HepG2 (cell line): ENCODE results near the gene SHC1. TPM values are rescaled to one million over a fixed set of nuclear protein-coding genes. Genes with fewer than 3 reads are reported as not detected.

Experiments used
- ATAC-seq: fragments of 200-7000 bp; cut with Tn5 transposase; 3 replicates; pipeline ENCODE4 v1.9.1; 2020; ENCODE audit warnings: mild to moderate bottlenecking, moderate library complexity
- BruUV-seq: library from RNA; stranded (reverse); fragments of 400-500 nt; replicated peaks from 2 replicates; lab custom pipeline; 2021; lab: Mats Ljungman, UMichigan
- CTCF ChIA-PET: fragments of 300-600 bp; formaldehyde crosslinking; extraction: SDS; loops from one replicate; lab custom pipeline; 2021; ENCODE audit warnings: low total read pairs, inconsistent platforms, low intra/inter-chr PET ratio; lab: Yijun Ruan, JAX
- POLR2A ChIA-PET: fragments of 350-600 bp; sonication (Branson Sonifier 250); formaldehyde crosslinking; loops from one replicate; lab custom pipeline; 2020; ENCODE audit warnings: antibody characterized with exemption, inconsistent platforms; lab: Yijun Ruan, JAX
- DNase-seq: peaks from one replicate; pipeline ENCODE4 v3.0.0-alpha.2; 2015; ENCODE audit warnings: low spot score
- FAIRE-seq: peaks from 3 replicates; lab custom pipeline; 2011; peaks lifted over from hg19 to GRCh38; lab: Jason Lieb, UNC
- H2AFZ ChIP-seq: one replicate; pipeline ENCODE4 v1.6.1; 2011; ENCODE audit warnings: low read length, inconsistent platforms
- H3K27ac ChIP-seq: fragments of 300-600 bp; 3 replicates; pipeline ENCODE4 v1.8.0; 2011; ENCODE audit warnings: mixed run types, mild to moderate bottlenecking, mixed read lengths, low read length, inconsistent platforms; ENCODE audit not compliant: insufficient read depth; ENCODE audit errors: extremely low read length
- H3K27me3 ChIP-seq, 2 experiments: fragments of 200-600 bp in 1 of 2; 2 replicates in 1 of 2; 3 replicates in 1 of 2; pipeline versions ENCODE4 v1.6.0 to v1.8.0; 2011; ENCODE audit warnings: low read length in 2 of 2, mild to moderate bottlenecking in 2 of 2, moderate library complexity in 2 of 2, inconsistent platforms in 1 of 2; ENCODE audit not compliant: insufficient read depth in 2 of 2, control insufficient read depth in 1 of 2
- H3K36me3 ChIP-seq, 2 experiments: fragments of 200-600 bp in 1 of 2; replicated peaks in 1 of 2; 2 replicates in 1 of 2; 3 replicates in 1 of 2; pipeline versions ENCODE4 v1.5.1 to v1.8.0; 2011; ENCODE audit warnings: low read length in 2 of 2, inconsistent platforms in 1 of 2; ENCODE audit not compliant: insufficient read depth in 2 of 2, control insufficient read depth in 1 of 2
- H3K4me1 ChIP-seq: 2 replicates; pipeline ENCODE4 v1.5.1; 2012; ENCODE audit warnings: low read length, inconsistent platforms; ENCODE audit not compliant: insufficient read depth
- H3K4me2 ChIP-seq: 2 replicates; pipeline ENCODE4 v1.6.0; 2011; ENCODE audit warnings: low read depth, low read length, inconsistent platforms
- H3K4me3 ChIP-seq, 3 experiments: fragments of 200-600 bp in 1 of 3; sonication (generic), shearing (Covaris generic) in 1 of 3; replicated peaks in 1 of 3; 2 replicates each; pipeline ENCODE4 v1.5.1; 2011 to 2016; ENCODE audit warnings: low read length in 3 of 3, inconsistent platforms in 2 of 3, low read depth in 2 of 3, mild to moderate bottlenecking in 2 of 3, control low read depth in 1 of 3, mixed read lengths in 1 of 3; ENCODE audit not compliant: insufficient read depth in 1 of 3
- H3K79me2 ChIP-seq: one replicate; pipeline ENCODE4 v1.6.1; 2011; ENCODE audit warnings: low read length, inconsistent platforms; ENCODE audit not compliant: insufficient read depth
- H3K9ac ChIP-seq: 2 replicates; pipeline ENCODE4 v1.6.0; 2011; ENCODE audit warnings: mild to moderate bottlenecking, low read depth, low read length, inconsistent platforms; ENCODE audit not compliant: insufficient read depth
- H3K9me3 ChIP-seq: 2 replicates; pipeline ENCODE4 v1.5.1; 2012; ENCODE audit warnings: mild to moderate bottlenecking, low read length
- H4K20me1 ChIP-seq: 2 replicates; pipeline ENCODE4 v1.6.0; 2011; ENCODE audit warnings: inconsistent platforms, mild to moderate bottlenecking, low read length, moderate library complexity; ENCODE audit not compliant: insufficient read depth
- AGO2 ChIP-seq: fragments of 200-400 bp; formaldehyde crosslinking; optimal IDR thresholded peaks from 2 replicates; pipeline ENCODE3; 2017; ENCODE audit warnings: mild to moderate bottlenecking, low read depth, low read length, moderate library complexity
- ATF5 ChIP-seq: sonication (generic); formaldehyde crosslinking; IDR thresholded peaks from 2 replicates; pipeline ENCODE4 v1.4.0; 2020; ENCODE audit warnings: mild to moderate bottlenecking, low read depth, missing genetic modification reagents
- ATRX ChIP-seq: sonication (generic); formaldehyde crosslinking; IDR thresholded peaks from 2 replicates; pipeline ENCODE4 v1.4.0; 2020; ENCODE audit warnings: missing genetic modification reagents, borderline replicate concordance
- CEBPZ ChIP-seq: IDR thresholded peaks from 2 replicates; pipeline ENCODE4 v1.6.1; 2012; ENCODE audit warnings: low read length, improper control_type of control experiment
- GATAD1 ChIP-seq: IDR thresholded peaks from 2 replicates; pipeline ENCODE4 v1.6.1; 2016; ENCODE audit warnings: missing genetic modification reagents, missing compliant biosample characterization
- KDM4B ChIP-seq: sonication (generic); formaldehyde crosslinking; IDR thresholded peaks from 2 replicates; pipeline ENCODE4 v1.4.0; 2020; ENCODE audit warnings: missing genetic modification reagents
- PCBP2 ChIP-seq: fragments of 200-400 bp; formaldehyde crosslinking; optimal IDR thresholded peaks from 2 replicates; pipeline ENCODE3; 2018; ENCODE audit warnings: low read length, low read depth; ENCODE audit not compliant: poor library complexity, severe bottlenecking
- POLR2A ChIP-seq, 2 experiments: IDR thresholded peaks; 2 replicates each; pipeline ENCODE4 v1.6.1; 2011; ENCODE audit warnings: low read depth in 2 of 2, low read length in 2 of 2, mild to moderate bottlenecking in 1 of 2, moderate library complexity in 1 of 2; ENCODE audit not compliant: insufficient read depth in 1 of 2
- PRDM4 ChIP-seq: sonication (generic); formaldehyde crosslinking; IDR thresholded peaks from 2 replicates; pipeline ENCODE4 v1.9.0; 2021; ENCODE audit warnings: missing genetic modification reagents, borderline replicate concordance
- TSC22D2 ChIP-seq: sonication (generic); formaldehyde crosslinking; IDR thresholded peaks from 2 replicates; pipeline ENCODE4 v1.5.1; 2020; ENCODE audit warnings: missing genetic modification reagents, mild to moderate bottlenecking, borderline replicate concordance
- ZNF563 ChIP-seq: sonication (generic); formaldehyde crosslinking; IDR thresholded peaks from 2 replicates; pipeline ENCODE4 v1.8.0; 2022; ENCODE audit warnings: mild to moderate bottlenecking, moderate library complexity, missing genetic modification reagents
- WGBS: methylation state at CpG from one replicate; pipeline ENCODE4 v1.1.6; 2017; ENCODE audit warnings: low lambda C conversion rate; 5-methylcytosine and 5-hydroxymethylcytosine counted together
- in situ Hi-C: cut with HindIII; loops from 2 replicates; pipeline ENCODE4 v1.10.0; 2017; ENCODE audit warnings: low pct_unique_long_range_greater_than_20kb; ENCODE audit not compliant: extremely low pct_ligation_motif_present
- intact Hi-C: fragments of 100-400 bp; cut with micrococcal nuclease; formaldehyde crosslinking; loops from one replicate; pipeline ENCODE4 v1.10.0; 2022; ENCODE audit not compliant: unreplicated experiment
- polyA plus RNA-seq, 8 experiments: library from polyadenylated mRNA; depleted of rRNA in 3 of 8; stranded (reverse) in 7 of 8; unstranded in 1 of 8; fragments of >200 nt; fragmentation: Illumina TruSeq in 4 of 8; extraction: Trizol in 4 of 8; gene quantifications; 2 replicates each; pipeline versions ENCODE4 v1.2.1 to v1.2.3, GENCODE V29; 2011 to 2016; ENCODE audit warnings: low read depth in 4 of 8, missing spikeins in 1 of 8, mixed read lengths in 1 of 8; ENCODE audit not compliant: insufficient read depth in 1 of 8
- total RNA-seq, 5 experiments: library from RNA; depleted of rRNA; stranded (reverse); fragments of >200 nt; fragmentation: Illumina TruSeq; extraction: Trizol; gene quantifications; 2 replicates each; pipeline ENCODE4 v1.2.3, GENCODE V29; 2016; ENCODE audit warnings: low read depth in 1 of 5

Gene SHC1
- total and polyA plus RNA-seq, 2 of the 13 experiments (the other 11 are each of a cell fraction or from before 2014, with no cell fraction given) = 52.0 to 137 TPM

GRCh38 chr1:154993572-154994268 lies 23.2 kb upstream of the SHC1 start, which contains the start of gene LENEP:
Gene LENEP, plus strand, starts transcription at chr1:154993586. Its CDS starts 22 bp downstream, at chr1:154993608.
- Histone ChIP-seq H4K20me1 (no peaks in the 10 kb centered on the region), H3K36me3 (peaks cover 4 to 8% of the 10 kb centered on the region in 2 experiments; a peak in 2 of 5 replicates), H3K79me2 (no peaks in the 10 kb centered on the region), H3K9me3 (no peaks in the 10 kb centered on the region), H3K4me1 (peaks cover 14% of the 10 kb centered on the region), H3K9ac (no peak within 1 kb of the TSS), H3K4me2 (no peak within 1 kb of the TSS), H3K27ac (no peak within 1 kb of the TSS), H3K4me3 (no peak within 1 kb of the TSS), H3K27me3 (no peaks in the 10 kb centered on the region), H2AFZ (no peak within 1 kb of the TSS)
- ATAC-seq (no peak), DNase-seq (no peak), FAIRE-seq (no peak)
- CTCF ChIA-PET = interaction anchor here (1.2 kb wide), 1 partner anchor 24 kb away, joined by 10 read pairs; no protein-coding TSS in a partner anchor
- BruUV-seq = no TSS peak
- intact Hi-C loops (no loop called here), in situ Hi-C loops (no loop called here)
- POLR2A ChIA-PET = interaction anchor here (1.0 to 4.2 kb wide), 8 partner anchors 8 to 91 kb away, joined by 3 to 34 read pairs (median 4); partner anchors contain the start of genes FLAD1, PBXIP1, PYGO2 and SHC1
- TF ChIP-seq TSC22D2 (CRISPR knock-in tag) = no peak
- no peak for TF ChIP-seq PRDM4 (CRISPR knock-in tag)
- TF ChIP-seq ATRX (CRISPR knock-in tag) = no peak
- TF ChIP-seq KDM4B = no peak
- no peak for TF ChIP-seq ZNF563 (CRISPR knock-in tag)
- TF ChIP-seq GATAD1 (CRISPR knock-in tag) = no peak
- TF ChIP-seq CEBPZ = no peak
- TF ChIP-seq ATF5 (CRISPR knock-in tag) = no peak
- TF ChIP-seq AGO2 = peak; percentile 39
- 0 out of 4 replicates have a peak, but pooled peaks of 1 of the 2 experiments have one; percentile 6 for TF ChIP-seq POLR2A (IDR thresholded peaks at IDR 0.05; ENCODE audit: insufficient read depth in 1 of 2, low read depth in 2 of 2, low read length in 2 of 2)
- no peak for TF ChIP-seq PCBP2
- WGBS = 92% methylated on average over 2 of the region's 8 CpGs
